Breast epithelium (tissue), 3 donors: Measurements from ENCODE around the gene SEMA4D.

Source experiments
- POLR2A ChIP-seq: fragments of 450-650 bp; IDR thresholded peaks from one replicate; pipeline ENCODE4 v1.6.1; 2016; ENCODE audit warnings: antibody characterized with exemption, mild to moderate bottlenecking, moderate library complexity
- TF ChIP-seq, protein P1 (sequence below), 3 donors: fragments of 450-650 bp; IDR thresholded peaks; one replicate each; pipeline ENCODE4 v1.5.1; 2016 to 2017; ENCODE audit warnings: antibody characterized with exemption in 3 of 3, mild to moderate bottlenecking in 3 of 3, moderate library complexity in 3 of 3

DNA sequence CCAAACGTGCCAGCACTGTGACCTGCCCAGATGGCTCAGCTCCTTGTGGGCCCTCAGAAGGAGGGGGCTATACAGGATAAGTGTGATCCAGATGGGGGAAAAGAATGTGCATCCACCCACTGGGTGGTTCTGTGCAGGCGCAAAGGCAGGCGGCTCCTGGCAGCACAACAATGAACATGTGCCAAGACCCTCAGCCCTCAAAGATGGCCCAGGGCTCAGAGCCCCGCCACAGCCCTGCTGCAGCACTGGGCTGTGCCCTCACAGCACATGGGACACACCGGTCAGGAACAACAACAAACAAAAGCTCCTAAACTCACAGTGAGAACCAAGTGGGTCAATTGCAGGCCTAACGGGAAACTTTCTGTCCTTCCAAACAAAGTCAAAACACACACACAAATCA is 4.7 kb downstream of the SEMA4D start:
- TF ChIP-seq, protein P1, sequence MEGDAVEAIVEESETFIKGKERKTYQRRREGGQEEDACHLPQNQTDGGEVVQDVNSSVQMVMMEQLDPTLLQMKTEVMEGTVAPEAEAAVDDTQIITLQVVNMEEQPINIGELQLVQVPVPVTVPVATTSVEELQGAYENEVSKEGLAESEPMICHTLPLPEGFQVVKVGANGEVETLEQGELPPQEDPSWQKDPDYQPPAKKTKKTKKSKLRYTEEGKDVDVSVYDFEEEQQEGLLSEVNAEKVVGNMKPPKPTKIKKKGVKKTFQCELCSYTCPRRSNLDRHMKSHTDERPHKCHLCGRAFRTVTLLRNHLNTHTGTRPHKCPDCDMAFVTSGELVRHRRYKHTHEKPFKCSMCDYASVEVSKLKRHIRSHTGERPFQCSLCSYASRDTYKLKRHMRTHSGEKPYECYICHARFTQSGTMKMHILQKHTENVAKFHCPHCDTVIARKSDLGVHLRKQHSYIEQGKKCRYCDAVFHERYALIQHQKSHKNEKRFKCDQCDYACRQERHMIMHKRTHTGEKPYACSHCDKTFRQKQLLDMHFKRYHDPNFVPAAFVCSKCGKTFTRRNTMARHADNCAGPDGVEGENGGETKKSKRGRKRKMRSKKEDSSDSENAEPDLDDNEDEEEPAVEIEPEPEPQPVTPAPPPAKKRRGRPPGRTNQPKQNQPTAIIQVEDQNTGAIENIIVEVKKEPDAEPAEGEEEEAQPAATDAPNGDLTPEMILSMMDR (IDR thresholded peaks at IDR 0.05): no peak
- no peak for TF ChIP-seq POLR2A
